ENCODE results near the gene WEE1. TPM values are rescaled to one million over a fixed set of nuclear protein-coding genes. Genes with fewer than 3 reads are reported as not detected.

WEE1 gene
- 18.9 to 20.7 TPM (median 19.9 TPM) in 5 replicates for total RNA-seq (2022; extraction: Qiagen RNA extraction)

GRCh38 chr11:9573052-9573774 lies at the start of gene WEE1:
Gene WEE1, plus strand, starts transcription at chr11:9573670. Its CDS starts 264 bp downstream, at chr11:9573934.

Other genes with a start within 250 kb of the WEE1 start
- gene IPO7, start 189.0 kb upstream of the WEE1 start, total RNA-seq (2022; extraction: Qiagen RNA extraction): 84.6 to 115 TPM (median 100 TPM) in 5 replicates
- gene ZNF143, start 112.7 kb upstream of the WEE1 start, total RNA-seq (2022; extraction: Qiagen RNA extraction): 9.8 to 16.0 TPM (median 11.5 TPM) in 5 replicates
- gene SWAP70, start 90.4 kb downstream of the WEE1 start, total RNA-seq (2022; extraction: Qiagen RNA extraction): 24.9 to 32.1 TPM (median 28.9 TPM) in 5 replicates